Kidney epithelial cell (primary cell): ENCODE measurements around the gene RAI1. TPM values are rescaled to one million over a fixed set of nuclear protein-coding genes. Genes with fewer than 3 reads are reported as not detected.

Experiments
- DNase-seq: peaks from one replicate; pipeline ENCODE4 v3.0.0-alpha.2; 2010; ENCODE audit warnings: low read depth
- H3K27me3 ChIP-seq: 2 replicates; pipeline ENCODE4 v1.6.0; 2011; ENCODE audit warnings: low read length; ENCODE audit not compliant: control insufficient read depth, insufficient read depth
- H3K36me3 ChIP-seq: 2 replicates; pipeline ENCODE4 v1.5.1; 2011; ENCODE audit warnings: low read length; ENCODE audit not compliant: control insufficient read depth, insufficient read depth
- H3K4me3 ChIP-seq: 2 replicates; pipeline ENCODE4 v1.5.1; 2011; ENCODE audit warnings: low read depth, mild to moderate bottlenecking, control low read depth, low read length
- total RNA-seq: library from RNA; depleted of rRNA; stranded (reverse); fragments of >200 nt; gene quantifications from 2 replicates; pipeline ENCODE4 v1.2.3, GENCODE V29; 2015
- TF ChIP-seq, protein P1 (sequence below): IDR thresholded peaks from 2 replicates; pipeline ENCODE4 v1.5.1; 2011; ENCODE audit warnings: mild to moderate bottlenecking, moderate library complexity, low read length, control low read depth, inconsistent platforms; ENCODE audit not compliant: insufficient read depth, poor library complexity, severe bottlenecking

RAI1 gene
- total RNA-seq, 1 donor from 2014 or later, result 31.3 TPM

DNA sequence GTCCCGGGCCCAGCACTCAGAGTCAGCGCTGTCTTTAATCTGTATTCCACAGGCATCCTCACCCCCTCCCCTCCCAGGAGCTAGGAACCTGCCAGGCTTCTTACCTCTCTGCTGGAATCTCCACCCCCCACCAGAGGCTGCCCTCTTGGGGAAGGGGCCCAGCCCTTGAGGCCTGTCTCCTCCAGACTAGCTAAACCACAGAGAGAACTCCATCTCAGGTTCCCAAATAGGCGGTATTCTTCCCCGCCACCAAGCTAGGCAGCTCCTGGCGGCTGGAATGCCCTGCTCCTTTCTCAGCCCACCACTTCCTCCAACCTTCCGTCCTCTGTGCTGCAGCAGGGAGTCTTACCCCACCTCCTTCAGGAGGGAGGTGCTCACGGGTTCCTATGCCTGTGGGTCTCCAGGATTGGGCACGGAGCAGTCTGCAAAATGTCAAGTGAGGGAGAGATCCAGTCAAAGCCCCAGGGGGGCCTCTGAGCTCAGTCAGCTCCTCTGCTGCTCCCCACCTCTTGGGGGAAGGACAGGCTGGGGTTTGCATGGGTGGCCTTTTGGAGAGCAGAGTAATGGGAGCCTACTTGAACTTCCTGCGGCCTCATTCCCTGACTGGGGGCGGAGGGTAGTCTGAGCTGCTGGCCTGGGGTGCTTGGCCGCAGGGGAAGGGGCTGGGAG, 99.8 kb downstream of the RAI1 start:
- TF ChIP-seq, protein P1, sequence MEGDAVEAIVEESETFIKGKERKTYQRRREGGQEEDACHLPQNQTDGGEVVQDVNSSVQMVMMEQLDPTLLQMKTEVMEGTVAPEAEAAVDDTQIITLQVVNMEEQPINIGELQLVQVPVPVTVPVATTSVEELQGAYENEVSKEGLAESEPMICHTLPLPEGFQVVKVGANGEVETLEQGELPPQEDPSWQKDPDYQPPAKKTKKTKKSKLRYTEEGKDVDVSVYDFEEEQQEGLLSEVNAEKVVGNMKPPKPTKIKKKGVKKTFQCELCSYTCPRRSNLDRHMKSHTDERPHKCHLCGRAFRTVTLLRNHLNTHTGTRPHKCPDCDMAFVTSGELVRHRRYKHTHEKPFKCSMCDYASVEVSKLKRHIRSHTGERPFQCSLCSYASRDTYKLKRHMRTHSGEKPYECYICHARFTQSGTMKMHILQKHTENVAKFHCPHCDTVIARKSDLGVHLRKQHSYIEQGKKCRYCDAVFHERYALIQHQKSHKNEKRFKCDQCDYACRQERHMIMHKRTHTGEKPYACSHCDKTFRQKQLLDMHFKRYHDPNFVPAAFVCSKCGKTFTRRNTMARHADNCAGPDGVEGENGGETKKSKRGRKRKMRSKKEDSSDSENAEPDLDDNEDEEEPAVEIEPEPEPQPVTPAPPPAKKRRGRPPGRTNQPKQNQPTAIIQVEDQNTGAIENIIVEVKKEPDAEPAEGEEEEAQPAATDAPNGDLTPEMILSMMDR, result peak; percentile 61
- peak; percentile 39 for DNase-seq
- H3K27me3 ChIP-seq, result no peaks in the 10 kb centered on the region
- H3K4me3 ChIP-seq, result no peak overlapping the region
- no peaks in the 10 kb centered on the region for H3K36me3 ChIP-seq

DNA sequence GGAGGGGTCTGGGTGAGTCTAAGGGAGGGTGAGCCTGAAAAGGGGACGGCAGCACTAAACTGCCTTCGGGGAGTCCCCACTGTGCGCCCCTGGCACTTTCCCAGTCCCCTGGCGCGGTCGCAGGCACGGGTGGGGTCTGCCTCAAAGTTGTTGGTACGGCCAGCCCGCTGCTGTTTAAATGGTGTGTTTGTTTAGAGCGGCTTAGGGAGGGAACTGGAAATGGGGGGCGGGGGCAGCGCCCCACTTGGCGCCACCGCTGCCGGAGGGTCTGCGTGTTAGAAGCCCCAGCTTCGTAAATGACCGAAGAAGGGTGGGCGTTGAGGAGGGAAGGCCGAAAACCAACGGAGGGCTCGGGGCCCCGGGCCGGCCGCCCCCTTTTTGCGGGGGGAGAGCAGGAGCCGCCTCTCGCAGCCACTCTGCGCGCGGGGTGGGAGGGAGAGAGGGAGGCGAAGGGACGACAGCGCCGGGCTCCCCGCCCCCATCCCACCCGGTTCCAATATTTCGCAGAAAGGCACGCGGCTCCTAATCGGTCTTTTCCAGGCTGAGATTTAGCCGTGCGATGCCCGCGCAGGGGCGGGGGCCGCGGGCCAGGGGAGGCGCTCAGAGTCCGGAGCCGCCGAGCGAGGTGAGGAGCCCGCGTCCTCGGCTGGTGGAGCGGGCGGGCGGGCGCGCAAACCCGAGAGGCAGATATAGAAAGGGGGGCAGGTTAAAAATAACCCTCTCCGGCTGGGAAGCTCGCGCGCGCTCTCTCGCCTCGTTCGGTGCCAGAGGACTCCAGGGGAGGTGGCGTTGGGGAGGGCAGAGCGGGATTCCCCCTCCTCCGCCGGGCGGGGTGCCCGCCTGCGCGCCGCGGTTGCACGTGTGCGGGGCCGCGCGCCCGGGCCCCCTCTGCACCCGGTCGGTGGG, 100.6 kb downstream of the RAI1 start:
- TF ChIP-seq, protein P1, result no peak
- H3K4me3 ChIP-seq, result peak overlapping the region; percentile 24
- no peak for DNase-seq
- H3K36me3 ChIP-seq, result no peaks in the 10 kb centered on the region
- no peaks in the 10 kb centered on the region for H3K27me3 ChIP-seq

DNA sequence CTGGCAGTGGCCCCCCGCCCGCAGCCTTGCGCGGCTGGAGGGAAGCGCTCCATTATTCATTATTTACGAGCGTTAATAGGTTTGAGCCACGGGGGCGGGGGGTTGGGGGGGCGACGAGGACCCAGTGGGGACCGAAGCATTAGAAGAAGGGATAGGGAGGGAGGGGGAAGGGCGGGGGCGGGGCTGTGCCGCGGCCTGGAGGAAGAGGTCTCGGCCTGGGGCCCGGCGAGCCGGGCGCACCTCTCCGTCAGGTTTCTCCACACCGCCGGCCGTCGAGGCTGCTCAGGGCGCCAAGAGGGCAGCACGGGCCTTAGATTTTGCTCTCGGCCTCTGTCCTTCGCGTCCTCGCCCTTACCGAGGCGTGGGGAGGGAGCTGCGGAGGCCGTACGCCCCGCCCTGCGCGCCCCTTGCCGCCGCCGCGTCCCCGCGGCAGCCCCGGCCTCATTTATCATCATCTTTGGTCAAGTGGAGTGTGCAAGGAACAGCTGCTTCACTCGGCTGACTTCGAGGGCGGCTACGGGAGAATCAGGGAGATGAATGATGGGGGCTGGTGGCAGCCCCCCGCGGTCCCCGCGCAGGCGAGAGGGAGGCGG, 101.4 kb downstream of the RAI1 start:
- TF ChIP-seq, protein P1, result no peak
- H3K27me3 ChIP-seq, result no peaks in the 10 kb centered on the region

DNA sequence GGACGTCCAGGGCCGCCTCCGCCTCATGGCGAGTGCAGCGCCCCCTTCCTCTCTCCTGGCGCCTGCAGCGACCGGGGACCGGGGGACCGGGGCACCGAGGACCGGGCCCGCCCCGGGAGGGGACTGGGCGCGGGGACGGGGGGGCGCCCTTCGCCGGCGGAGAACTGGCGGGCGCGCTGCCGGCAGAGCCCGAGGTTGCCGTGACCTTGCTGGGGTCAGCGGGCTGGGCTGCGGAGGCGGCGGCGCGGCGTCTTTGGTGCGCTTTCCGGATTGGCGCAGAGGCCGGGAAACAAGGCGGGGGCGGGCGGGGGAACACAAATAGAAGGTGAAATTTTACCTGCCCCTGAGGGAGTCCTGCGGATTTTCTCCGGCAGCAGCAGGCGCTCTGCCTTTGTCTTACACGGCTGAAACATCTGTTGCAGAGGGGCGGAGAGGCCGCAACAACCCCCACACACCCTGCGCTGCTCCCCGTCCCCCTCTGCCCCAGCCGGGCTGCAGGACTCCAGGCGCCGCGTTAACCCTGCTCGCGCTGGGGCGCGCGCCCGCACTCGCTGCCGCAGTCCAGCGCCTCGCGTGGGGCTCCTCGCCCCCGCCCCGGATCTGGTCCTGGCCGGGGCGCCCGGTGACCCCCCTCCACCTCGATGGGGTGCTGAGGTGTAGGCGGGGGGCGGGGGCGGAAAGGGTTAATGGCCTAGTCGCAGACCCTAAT, 102.0 kb downstream of the RAI1 start:
- H3K27me3 ChIP-seq, result no peaks in the 10 kb centered on the region
- H3K4me3 ChIP-seq, result peak overlapping the region; percentile 35
- no peaks in the 10 kb centered on the region for H3K36me3 ChIP-seq
- TF ChIP-seq, protein P1, result no peak
- DNase-seq, result no peak

More for the DNA sequence above, 101.4 kb downstream of the RAI1 start:
- H3K4me3 ChIP-seq, result peak overlapping the region; percentile 35
- H3K36me3 ChIP-seq, result no peaks in the 10 kb centered on the region
- no peak for DNase-seq

DNA sequence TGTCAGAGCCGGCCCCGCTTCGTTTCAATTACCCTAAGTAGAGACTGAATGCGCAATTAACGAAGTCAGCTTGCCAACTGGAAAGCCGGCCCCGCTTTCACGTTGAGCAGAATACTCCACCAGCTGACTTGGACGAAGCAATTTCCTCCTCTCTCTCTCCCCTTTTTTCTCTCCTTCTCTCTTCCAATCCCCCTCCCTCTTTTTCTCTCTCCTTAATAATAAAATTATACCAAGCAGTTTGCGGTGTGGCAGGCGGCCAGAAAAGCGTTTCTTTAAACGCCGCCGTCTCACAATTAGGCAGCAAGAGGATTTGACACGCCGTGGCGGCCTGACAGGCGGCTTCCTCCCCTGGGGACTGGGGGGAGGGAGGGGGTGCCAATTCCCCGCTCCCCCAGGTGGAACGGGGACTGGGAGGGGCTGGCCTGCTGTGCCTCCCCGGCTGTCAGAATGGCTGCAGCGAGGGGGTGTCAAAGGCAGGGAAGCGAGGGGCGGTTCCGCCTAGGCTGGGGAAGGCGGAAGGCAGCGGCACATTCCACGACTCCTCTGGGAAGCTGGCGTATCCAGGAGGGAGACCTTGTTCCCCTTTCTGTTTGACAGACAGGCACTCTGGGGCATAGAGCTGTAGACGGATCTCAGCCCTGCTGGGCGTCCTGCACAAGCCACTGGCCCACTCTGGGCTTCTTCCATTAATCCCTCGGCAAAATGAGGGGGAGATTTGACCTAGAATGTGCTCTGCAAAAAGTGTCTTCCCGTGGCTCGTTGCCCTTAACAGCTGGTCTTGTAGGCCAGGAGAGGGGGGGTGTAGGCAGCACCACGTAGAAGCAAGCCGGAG, 102.8 kb downstream of the RAI1 start:
- Histone ChIP-seq H3K4me3 (no peak overlapping the region), H3K36me3 (no peaks in the 10 kb centered on the region), H3K27me3 (no peaks in the 10 kb centered on the region)
- TF ChIP-seq, protein P1, result no peak
- no peak for DNase-seq
